Measurements from ENCODE around the gene SMYD3. TPM values are rescaled to one million over a fixed set of nuclear protein-coding genes. Genes with fewer than 3 reads are reported as not detected.

The SMYD3 gene
- total RNA-seq, 2 donors from 2014 or later: 8.8 to 19.0 TPM

- no peaks in the 10 kb centered on the region for H3K27me3 ChIP-seq (replicated peaks; ENCODE audit: insufficient read depth)
- TF ChIP-seq, protein P1, sequence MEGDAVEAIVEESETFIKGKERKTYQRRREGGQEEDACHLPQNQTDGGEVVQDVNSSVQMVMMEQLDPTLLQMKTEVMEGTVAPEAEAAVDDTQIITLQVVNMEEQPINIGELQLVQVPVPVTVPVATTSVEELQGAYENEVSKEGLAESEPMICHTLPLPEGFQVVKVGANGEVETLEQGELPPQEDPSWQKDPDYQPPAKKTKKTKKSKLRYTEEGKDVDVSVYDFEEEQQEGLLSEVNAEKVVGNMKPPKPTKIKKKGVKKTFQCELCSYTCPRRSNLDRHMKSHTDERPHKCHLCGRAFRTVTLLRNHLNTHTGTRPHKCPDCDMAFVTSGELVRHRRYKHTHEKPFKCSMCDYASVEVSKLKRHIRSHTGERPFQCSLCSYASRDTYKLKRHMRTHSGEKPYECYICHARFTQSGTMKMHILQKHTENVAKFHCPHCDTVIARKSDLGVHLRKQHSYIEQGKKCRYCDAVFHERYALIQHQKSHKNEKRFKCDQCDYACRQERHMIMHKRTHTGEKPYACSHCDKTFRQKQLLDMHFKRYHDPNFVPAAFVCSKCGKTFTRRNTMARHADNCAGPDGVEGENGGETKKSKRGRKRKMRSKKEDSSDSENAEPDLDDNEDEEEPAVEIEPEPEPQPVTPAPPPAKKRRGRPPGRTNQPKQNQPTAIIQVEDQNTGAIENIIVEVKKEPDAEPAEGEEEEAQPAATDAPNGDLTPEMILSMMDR (IDR thresholded peaks at IDR 0.05): no peak
- no peak for DNase-seq (ENCODE audit: low spot score)
- no peak for ATAC-seq (ENCODE audit: insufficient number of reproducible peaks, low FRiP score, low read depth)
- no peak overlapping the region for H3K4me3 ChIP-seq
- H3K9me3 ChIP-seq: no peaks in the 10 kb centered on the region
- no peaks in the 10 kb centered on the region for H3K4me1 ChIP-seq (ENCODE audit: control insufficient read depth in 1 of 2, low read depth in 2 of 2)
- H3K27ac ChIP-seq: no peak overlapping the region
- no peaks in the 10 kb centered on the region for H3K36me3 ChIP-seq
These were observed 188.5 kb downstream of the SMYD3 start for GRCh38 chr1:246318622-246319021.

- TF ChIP-seq, protein P1 (IDR thresholded peaks at IDR 0.05): no peak
- Histone ChIP-seq H3K36me3 (no peaks in the 10 kb centered on the region), H3K27me3 (replicated peaks; ENCODE audit: insufficient read depth) (no peaks in the 10 kb centered on the region), H3K4me3 (no peak overlapping the region), H3K9me3 (no peaks in the 10 kb centered on the region), H3K27ac (no peak overlapping the region), H3K4me1 (ENCODE audit: control insufficient read depth in 1 of 2, low read depth in 2 of 2) (no peaks in the 10 kb centered on the region)
- DNase-seq (ENCODE audit: low spot score): no peak
- no peak for ATAC-seq (ENCODE audit: insufficient number of reproducible peaks, low FRiP score, low read depth)
These were observed 189.1 kb downstream of the SMYD3 start for GRCh38 chr1:246318036-246318359.

DNA sequence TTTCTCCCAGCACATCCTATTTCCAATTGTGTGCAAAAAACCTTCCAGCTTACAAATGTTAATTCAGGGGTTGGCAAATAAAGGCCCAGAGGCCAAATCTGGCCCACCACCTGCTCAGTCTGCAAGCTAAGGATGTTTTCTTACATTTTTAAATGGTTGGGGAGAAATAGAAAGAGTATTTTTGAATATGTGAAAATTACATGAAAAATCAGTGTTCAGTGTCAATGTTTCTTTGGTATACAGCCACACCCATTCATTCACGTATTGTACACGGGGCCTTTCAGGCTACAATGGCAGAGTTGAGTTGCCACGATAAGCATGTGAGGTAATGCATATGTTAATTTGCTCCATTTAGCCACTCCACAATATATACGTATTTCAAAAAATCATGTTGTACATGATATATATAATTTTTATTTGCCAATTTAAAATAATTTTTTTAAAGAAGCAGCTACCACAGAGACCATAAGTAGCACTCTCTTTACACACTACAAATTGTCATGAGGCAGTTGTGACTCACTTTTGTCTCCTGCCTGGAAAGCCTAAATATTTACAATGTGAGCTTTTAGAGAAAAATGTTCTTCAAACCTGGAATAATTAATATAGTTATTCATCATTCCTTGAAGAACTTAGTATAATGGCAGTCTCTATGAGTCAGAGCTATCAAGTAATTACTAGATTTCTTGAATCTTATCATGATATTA lies 189.6 kb downstream of the SMYD3 start:
- H3K27me3 ChIP-seq (replicated peaks; ENCODE audit: insufficient read depth): no peaks in the 10 kb centered on the region
- H3K27ac ChIP-seq: no peak overlapping the region
- TF ChIP-seq, protein P1 (IDR thresholded peaks at IDR 0.05): no peak
- no peaks in the 10 kb centered on the region for H3K4me1 ChIP-seq (ENCODE audit: control insufficient read depth in 1 of 2, low read depth in 2 of 2)
- H3K9me3 ChIP-seq: no peaks in the 10 kb centered on the region
- ATAC-seq (ENCODE audit: insufficient number of reproducible peaks, low FRiP score, low read depth) (no peak), DNase-seq (ENCODE audit: low spot score) (no peak)
- H3K36me3 ChIP-seq: no peaks in the 10 kb centered on the region
- no peak overlapping the region for H3K4me3 ChIP-seq

GRCh38 chr1:246311461-246311860 lies 195.6 kb downstream of the SMYD3 start:
- no peaks in the 10 kb centered on the region for H3K36me3 ChIP-seq
- no peak for ATAC-seq (ENCODE audit: insufficient number of reproducible peaks, low FRiP score, low read depth)
- TF ChIP-seq, protein P1 (IDR thresholded peaks at IDR 0.05): no peak

GRCh38 chr1:246309247-246309884 lies 197.7 kb downstream of the SMYD3 start:
- ATAC-seq (ENCODE audit: insufficient number of reproducible peaks, low FRiP score, low read depth): no peak
- Histone ChIP-seq H3K27me3 (replicated peaks; ENCODE audit: insufficient read depth) (no peaks in the 10 kb centered on the region), H3K4me3 (no peak overlapping the region), H3K4me1 (ENCODE audit: control insufficient read depth in 1 of 2, low read depth in 2 of 2) (peaks cover 0 to 6% of the 10 kb centered on the region in 2 donors), H3K36me3 (no peaks in the 10 kb centered on the region), H3K27ac (no peak overlapping the region), H3K9me3 (no peaks in the 10 kb centered on the region)
- no peak for DNase-seq (ENCODE audit: low spot score)
- TF ChIP-seq, protein P1 (IDR thresholded peaks at IDR 0.05): no peak

More at GRCh38 chr1:246311461-246311860, 195.6 kb downstream of the SMYD3 start:
- H3K4me1 ChIP-seq (ENCODE audit: control insufficient read depth in 1 of 2, low read depth in 2 of 2): peaks cover 0 to 6% of the 10 kb centered on the region in 2 donors
- H3K27ac ChIP-seq: no peak overlapping the region
- DNase-seq (ENCODE audit: low spot score): no peak
- H3K27me3 ChIP-seq (replicated peaks; ENCODE audit: insufficient read depth): no peaks in the 10 kb centered on the region
- H3K9me3 ChIP-seq: no peaks in the 10 kb centered on the region
- H3K4me3 ChIP-seq: no peak overlapping the region
